K562 (cell line): ENCODE measurements around the gene ZNF610. TPM values are rescaled to one million over a fixed set of nuclear protein-coding genes. Genes with fewer than 3 reads are reported as not detected.

Source experiments
- ASH1L ChIP-seq: fragments of 450-650 bp; IDR thresholded peaks from 2 replicates; pipeline ENCODE4 v1.6.1; 2018; ENCODE audit warnings: borderline replicate concordance, mild to moderate bottlenecking, low read depth; ENCODE audit not compliant: partially characterized antibody
- ATF1 ChIP-seq, 2 experiments: fragments of 450-650 bp in 1 of 2; IDR thresholded peaks; 2 replicates each; pipeline ENCODE4 v1.6.1; 2016; ENCODE audit warnings: missing compliant biosample characterization in 1 of 2, missing genetic modification characterization in 1 of 2
- CXXC5 ChIP-seq: fragments of 250-450 bp; sonication (Bioruptor Pico); IDR thresholded peaks from 2 replicates; pipeline ENCODE4 v1.8.0; 2022; ENCODE audit warnings: inconsistent platforms, mild to moderate bottlenecking, moderate library complexity
- E4F1 ChIP-seq: fragments of 250-450 bp; sonication (Bioruptor Pico); IDR thresholded peaks from 2 replicates; pipeline ENCODE4 v1.5.0; 2021; ENCODE audit warnings: mild to moderate bottlenecking, borderline replicate concordance
- ETS1 ChIP-seq: conservative IDR thresholded peaks from 2 replicates; pipeline ENCODE4 v1.6.1; 2011; ENCODE audit warnings: low read depth, mild to moderate bottlenecking, low read length; ENCODE audit not compliant: control insufficient read depth
- ETV5 ChIP-seq: sonication (generic); formaldehyde crosslinking; IDR thresholded peaks from 2 replicates; pipeline ENCODE4 v1.4.0; 2020; ENCODE audit warnings: low read depth, mild to moderate bottlenecking, missing genetic modification reagents
- GATAD2A ChIP-seq: fragments of 450-650 bp; IDR thresholded peaks from 2 replicates; pipeline ENCODE4 v1.6.1; 2017
- HDAC2 ChIP-seq: fragments of 450-650 bp; IDR thresholded peaks from 2 replicates; pipeline ENCODE4 v1.6.1; 2016; ENCODE audit warnings: mild to moderate bottlenecking
- KDM5B ChIP-seq: fragments of 200-600 bp; sonication (generic); IDR thresholded peaks from 2 replicates; pipeline ENCODE4 v1.6.1; 2012; ENCODE audit warnings: low read depth, mild to moderate bottlenecking, moderate library complexity, low read length, control low read depth, inconsistent platforms; ENCODE audit not compliant: insufficient replicate concordance
- MNT ChIP-seq, 2 experiments: fragments of 450-650 bp; conservative IDR thresholded peaks; 2 replicates each; pipeline ENCODE4 v1.6.1; 2017; ENCODE audit warnings: mild to moderate bottlenecking in 2 of 2, moderate library complexity in 2 of 2
- MXD1 ChIP-seq: fragments of 250-450 bp; sonication (Bioruptor Pico); IDR thresholded peaks from 2 replicates; pipeline ENCODE4 v1.8.0; 2021; ENCODE audit warnings: borderline replicate concordance, mild to moderate bottlenecking, moderate library complexity; ENCODE audit not compliant: poor library complexity, severe bottlenecking
- PHF8 ChIP-seq: fragments of 200-600 bp; sonication (generic); IDR thresholded peaks from 2 replicates; pipeline ENCODE4 v1.6.1; 2012; ENCODE audit warnings: mixed run types, mild to moderate bottlenecking, inconsistent platforms, low read length, moderate library complexity, borderline replicate concordance
- POLR2B ChIP-seq: fragments of 450-650 bp; IDR thresholded peaks from 2 replicates; pipeline ENCODE4 v1.6.1; 2018; ENCODE audit warnings: low read depth; ENCODE audit not compliant: partially characterized antibody
- POLR2H ChIP-seq: IDR thresholded peaks from 2 replicates; pipeline ENCODE4 v1.6.1; 2016; ENCODE audit warnings: missing genetic modification characterization, low read depth, mild to moderate bottlenecking, control low read depth, missing compliant biosample characterization, moderate library complexity
- PTBP1 ChIP-seq: fragments of 200-400 bp; formaldehyde crosslinking; IDR thresholded peaks from 2 replicates; pipeline ENCODE4 v1.6.1; 2017; ENCODE audit warnings: low read depth, low read length
- PTRF ChIP-seq: fragments of 450-650 bp; IDR thresholded peaks from 2 replicates; pipeline ENCODE4 v1.6.1; 2016; ENCODE audit warnings: mild to moderate bottlenecking, missing genetic modification characterization, missing compliant biosample characterization
- SP2 ChIP-seq: IDR thresholded peaks from 2 replicates; pipeline ENCODE4 v1.6.1; 2011; ENCODE audit warnings: mild to moderate bottlenecking, low read depth, low read length, moderate library complexity; ENCODE audit not compliant: poor library complexity, severe bottlenecking; ENCODE audit errors: extremely low read depth
- SREBF2 ChIP-seq: sonication (generic); formaldehyde crosslinking; IDR thresholded peaks from 2 replicates; pipeline ENCODE4 v1.4.0; 2020; ENCODE audit warnings: mild to moderate bottlenecking, missing genetic modification reagents
- TCFL5 ChIP-seq: fragments of 250-450 bp; sonication (Bioruptor Pico); conservative IDR thresholded peaks from 2 replicates; pipeline ENCODE4 v1.6.1; 2021; ENCODE audit warnings: mild to moderate bottlenecking, moderate library complexity, matching md5 sums
- TEAD2 ChIP-seq: fragments of 450-650 bp; IDR thresholded peaks from 2 replicates; pipeline ENCODE4 v1.6.1; 2016; ENCODE audit warnings: missing genetic modification characterization, control low read depth, missing compliant biosample characterization
- ZZZ3 ChIP-seq: fragments of 450-650 bp; IDR thresholded peaks from 2 replicates; pipeline ENCODE4 v1.6.1; 2016; ENCODE audit warnings: antibody characterized with exemption, mild to moderate bottlenecking, moderate library complexity
- polyA plus RNA-seq, 8 experiments: library from polyadenylated mRNA; depleted of rRNA in 4 of 8; stranded (reverse) in 5 of 8; unstranded in 3 of 8; fragments of >200 nt; fragmentation: Nextera tagmentation in 2 of 8; fragmentation: Illumina TruSeq in 1 of 8; extraction: Ambion mirVana in 2 of 8; extraction: Trizol in 1 of 8; gene quantifications; 2 replicates each; pipeline versions ENCODE4 v1.2.1 to v1.2.3, GENCODE V29; 2011 to 2014; ENCODE audit warnings: inconsistent platforms in 1 of 8, missing spikeins in 1 of 8
- total RNA-seq, 7 experiments: library from RNA; depleted of rRNA in 6 of 7; stranded (reverse); fragments of >200 nt in 6 of 7; fragmentation: Illumina TruSeq in 2 of 7; extraction: Trizol in 2 of 7; gene quantifications; 2 replicates each; pipeline versions ENCODE4 v1.2.1 to v1.2.3, GENCODE V29; 2011 to 2021; ENCODE audit warnings: low replicate concordance in 1 of 7

The ZNF610 gene
- total and polyA plus RNA-seq, 9 of the 15 experiments (the other 6 are each of a cell fraction or from before 2014, with no cell fraction given) = not detected

GRCh38 chr19:52296773-52297600, 39.1 kb upstream of the ZNF610 start, which contains the start of gene ZNF480 (continued):
- peak; percentile 54; the same call in 1 of the 2 replicates for TF ChIP-seq ETS1
- no peak for TF ChIP-seq POLR2H
- TF ChIP-seq TEAD2 = no peak
- peak; percentile 75 for TF ChIP-seq KDM5B
- no peak for TF ChIP-seq ZZZ3
- TF ChIP-seq ETV5 (CRISPR knock-in tag) = peak; percentile 67; the same call in 1 of the 2 replicates
- TF ChIP-seq MXD1 (CRISPR knock-in tag) = no peak
- no peak for TF ChIP-seq ASH1L
- TF ChIP-seq POLR2B = peak; percentile 64
- peak; percentile 51 to 85; a peak in 3 of 4 replicates for TF ChIP-seq MNT (conservative IDR thresholded peaks at IDR 0.05)
- TF ChIP-seq PTRF (tag) = no peak
- TF ChIP-seq SREBF2 (CRISPR knock-in tag) = no peak
- TF ChIP-seq TCFL5 (CRISPR knock-in tag) = no peak
- no peak for TF ChIP-seq PTBP1
- TF ChIP-seq E4F1 (CRISPR knock-in tag) = no peak
- TF ChIP-seq PHF8 = peak; percentile 87
- TF ChIP-seq GATAD2A = no peak
- peak; percentile 41 for TF ChIP-seq CXXC5 (CRISPR knock-in tag)
- TF ChIP-seq HDAC2 = 0 out of 2 replicates have a peak, but pooled peaks have one; percentile 39
- no peak for TF ChIP-seq SP2
- no peak for TF ChIP-seq ATF1 (CRISPR knock-in tag; IDR thresholded peaks at IDR 0.05)
- no peak for TF ChIP-seq ATF1 (tag; IDR thresholded peaks at IDR 0.05)
